ENCODE measurements around the gene KAZN. TPM values are rescaled to one million over a fixed set of nuclear protein-coding genes. Genes with fewer than 3 reads are reported as not detected.

KAZN gene
- total RNA-seq, 1 experiment from 2014 or later: 2.4 TPM

DNA sequence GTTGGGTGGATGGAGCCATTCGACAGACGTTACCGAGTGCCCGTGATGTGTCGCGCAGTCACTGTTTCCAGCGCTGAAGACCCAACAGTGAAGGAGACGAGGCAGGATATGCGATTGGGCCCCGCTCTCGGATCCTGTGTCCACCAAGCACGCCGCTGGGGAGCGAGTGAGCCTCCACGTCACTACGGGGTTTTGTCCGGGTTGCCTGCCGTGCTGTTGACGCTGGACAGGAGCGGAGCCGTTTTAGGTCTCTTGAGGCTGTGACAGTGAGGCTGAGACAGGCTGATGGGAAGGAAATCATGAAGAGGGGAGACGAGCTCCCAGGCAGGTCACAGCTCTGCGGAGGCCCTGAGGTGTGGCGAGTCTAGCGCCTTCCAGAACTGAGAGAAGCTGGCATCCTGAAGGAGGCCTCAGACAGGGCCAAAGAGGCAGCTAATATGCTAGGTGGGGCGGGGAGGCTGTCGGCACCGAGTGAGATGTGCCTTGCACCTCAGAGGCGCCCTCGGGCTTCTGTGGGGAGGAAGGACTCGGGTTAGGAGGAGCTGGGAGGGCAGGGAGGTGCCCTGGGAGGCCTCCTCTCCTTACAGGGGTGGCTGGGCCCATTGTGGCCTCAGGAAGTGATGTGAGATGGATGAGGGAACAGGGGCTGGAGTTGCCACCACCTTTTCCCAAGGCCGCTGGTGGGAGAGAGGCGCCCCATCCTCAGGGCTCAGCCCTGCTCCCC is 359.1 kb downstream of the KAZN start:
- H3K4me3 Mint-ChIP-seq (ENCODE audit: unreplicated experiment): no peak overlapping the region
- TF ChIP-seq, protein P1, sequence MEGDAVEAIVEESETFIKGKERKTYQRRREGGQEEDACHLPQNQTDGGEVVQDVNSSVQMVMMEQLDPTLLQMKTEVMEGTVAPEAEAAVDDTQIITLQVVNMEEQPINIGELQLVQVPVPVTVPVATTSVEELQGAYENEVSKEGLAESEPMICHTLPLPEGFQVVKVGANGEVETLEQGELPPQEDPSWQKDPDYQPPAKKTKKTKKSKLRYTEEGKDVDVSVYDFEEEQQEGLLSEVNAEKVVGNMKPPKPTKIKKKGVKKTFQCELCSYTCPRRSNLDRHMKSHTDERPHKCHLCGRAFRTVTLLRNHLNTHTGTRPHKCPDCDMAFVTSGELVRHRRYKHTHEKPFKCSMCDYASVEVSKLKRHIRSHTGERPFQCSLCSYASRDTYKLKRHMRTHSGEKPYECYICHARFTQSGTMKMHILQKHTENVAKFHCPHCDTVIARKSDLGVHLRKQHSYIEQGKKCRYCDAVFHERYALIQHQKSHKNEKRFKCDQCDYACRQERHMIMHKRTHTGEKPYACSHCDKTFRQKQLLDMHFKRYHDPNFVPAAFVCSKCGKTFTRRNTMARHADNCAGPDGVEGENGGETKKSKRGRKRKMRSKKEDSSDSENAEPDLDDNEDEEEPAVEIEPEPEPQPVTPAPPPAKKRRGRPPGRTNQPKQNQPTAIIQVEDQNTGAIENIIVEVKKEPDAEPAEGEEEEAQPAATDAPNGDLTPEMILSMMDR (IDR thresholded peaks at IDR 0.05; ENCODE audit: insufficient read depth in 1 of 2, low read depth in 1 of 2, low read length in 1 of 2, severe bottlenecking in 1 of 2, unreplicated experiment in 1 of 2): no peak

DNA sequence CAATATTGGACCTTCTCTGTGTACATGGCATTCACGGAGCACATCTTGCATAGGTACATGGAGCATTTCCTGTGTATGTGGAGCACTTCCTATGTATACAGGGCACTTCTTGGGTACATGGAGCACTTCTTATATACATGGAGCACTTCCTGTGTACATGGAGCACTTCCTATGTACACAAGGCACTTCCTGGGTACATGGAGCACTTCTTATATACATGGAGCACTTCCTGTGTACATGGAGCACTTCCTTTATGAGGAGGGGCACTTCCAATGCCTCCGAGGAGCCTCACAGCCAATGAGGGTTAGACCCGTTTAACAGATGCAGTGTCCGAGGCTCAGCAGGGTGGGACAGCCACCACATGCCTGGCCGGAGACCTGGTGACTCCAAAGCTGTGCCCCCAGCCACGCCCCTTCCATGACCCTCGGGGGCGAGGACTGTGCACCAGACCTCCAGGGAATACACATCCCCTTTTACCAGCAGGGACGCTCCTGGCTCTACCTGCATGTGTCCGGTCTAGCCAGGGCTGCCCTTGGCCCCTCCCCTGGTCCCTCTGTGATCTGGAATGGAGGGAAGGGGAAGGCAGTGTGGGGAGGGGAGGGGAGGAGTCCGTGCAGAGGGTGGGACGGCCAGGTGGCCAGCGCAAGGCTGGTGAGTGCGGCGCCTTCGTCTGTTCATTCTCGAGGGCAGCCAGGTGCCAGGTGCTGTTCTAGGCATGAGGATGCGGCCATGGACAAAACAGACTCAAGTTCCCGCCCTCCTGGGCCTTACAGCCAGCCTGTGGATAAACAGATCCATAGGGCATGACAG is 360.0 kb downstream of the KAZN start:
- no peaks in the 10 kb centered on the region for H3K4me1 Mint-ChIP-seq (ENCODE audit: low read depth, unreplicated experiment)
- BruUV-seq (replicated peaks): no TSS peak
- H3K36me3 Mint-ChIP-seq (ENCODE audit: insufficient read depth, unreplicated experiment): no peaks in the 10 kb centered on the region
- no peaks in the 10 kb centered on the region for H3K4me1 ChIP-seq
- H3K4me3 Mint-ChIP-seq (ENCODE audit: unreplicated experiment): no peak overlapping the region
- H3K27ac Mint-ChIP-seq (ENCODE audit: unreplicated experiment): no peak overlapping the region
- ChIA-PET CTCF (no interaction called here), POLR2A (no interaction called here)
- TF ChIP-seq, protein P1 (IDR thresholded peaks at IDR 0.05; ENCODE audit: insufficient read depth in 1 of 2, low read depth in 1 of 2, low read length in 1 of 2, severe bottlenecking in 1 of 2, unreplicated experiment in 1 of 2): no peak
- no peak overlapping the region for H3K4me3 ChIP-seq (ENCODE audit: low read depth, low read length)
- H3K27me3 ChIP-seq (replicated peaks; ENCODE audit: control insufficient read depth, insufficient read depth, low read length): no peaks in the 10 kb centered on the region
- no peaks in the 10 kb centered on the region for H3K27me3 Mint-ChIP-seq (ENCODE audit: insufficient read depth, unreplicated experiment)
- intact Hi-C loops (cut with micrococcal nuclease; ENCODE audit: unreplicated experiment): no loop called here
- DNase-seq: no peak
- no peaks in the 10 kb centered on the region for H3K36me3 ChIP-seq (ENCODE audit: control insufficient read depth, insufficient read depth, low read length)
- H3K9me3 Mint-ChIP-seq (ENCODE audit: unreplicated experiment): no peaks in the 10 kb centered on the region
- H3K9me3 ChIP-seq: no peaks in the 10 kb centered on the region

More for the DNA sequence above, 359.1 kb downstream of the KAZN start:
- no peaks in the 10 kb centered on the region for H3K9me3 Mint-ChIP-seq (ENCODE audit: unreplicated experiment)
- no peaks in the 10 kb centered on the region for H3K4me1 ChIP-seq
- DNase-seq: no peak
- H3K27me3 ChIP-seq (replicated peaks; ENCODE audit: control insufficient read depth, insufficient read depth, low read length): no peaks in the 10 kb centered on the region
- no TSS peak for BruUV-seq (replicated peaks)
- intact Hi-C loops (cut with micrococcal nuclease; ENCODE audit: unreplicated experiment): no loop called here
- POLR2A ChIA-PET: no interaction called here
- H3K4me1 Mint-ChIP-seq (ENCODE audit: low read depth, unreplicated experiment): no peaks in the 10 kb centered on the region
- no peak overlapping the region for H3K27ac Mint-ChIP-seq (ENCODE audit: unreplicated experiment)
- H3K27me3 Mint-ChIP-seq (ENCODE audit: insufficient read depth, unreplicated experiment): no peaks in the 10 kb centered on the region
- H3K4me3 ChIP-seq (ENCODE audit: low read depth, low read length): no peak overlapping the region
- H3K36me3 ChIP-seq (ENCODE audit: control insufficient read depth, insufficient read depth, low read length): no peaks in the 10 kb centered on the region
- no peaks in the 10 kb centered on the region for H3K36me3 Mint-ChIP-seq (ENCODE audit: insufficient read depth, unreplicated experiment)
- H3K9me3 ChIP-seq: no peaks in the 10 kb centered on the region
- CTCF ChIA-PET: interaction anchor here (0.6 kb wide), 1 partner anchor 64 kb away, joined by 5 read pairs; no protein-coding TSS in a partner anchor

DNA sequence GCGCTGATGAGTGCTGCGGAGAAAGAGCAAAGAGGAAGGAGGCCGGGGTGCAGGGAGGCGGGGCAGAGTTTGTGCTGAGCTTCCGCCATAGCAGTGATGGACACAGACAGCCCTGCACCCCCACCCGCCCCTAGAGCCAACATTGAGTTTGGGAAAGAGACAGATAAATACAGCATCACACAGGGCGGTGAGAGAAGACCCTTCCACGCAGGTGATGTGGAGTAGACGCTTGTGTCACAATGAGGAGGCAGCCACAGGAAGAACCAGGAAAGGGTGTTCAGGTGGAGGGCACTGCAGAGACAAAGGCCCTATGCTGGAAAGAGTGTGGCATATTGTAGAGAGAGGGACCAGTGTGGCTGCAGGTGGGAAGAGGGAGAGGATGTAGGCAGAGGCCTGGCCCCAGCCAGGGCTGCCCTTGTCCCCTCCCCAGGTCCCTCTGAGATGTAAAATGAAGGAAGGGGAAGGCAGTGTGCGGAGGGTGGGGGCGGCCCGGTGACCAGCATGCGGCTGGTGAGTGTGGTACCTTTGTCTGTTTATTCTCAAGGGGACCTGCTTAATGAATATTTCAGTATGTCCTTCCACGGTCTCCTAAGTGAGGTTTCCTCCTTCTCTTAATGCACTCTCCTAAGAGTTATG is 360.7 kb downstream of the KAZN start:
- TF ChIP-seq, protein P1 (IDR thresholded peaks at IDR 0.05; ENCODE audit: insufficient read depth in 1 of 2, low read depth in 1 of 2, low read length in 1 of 2, severe bottlenecking in 1 of 2, unreplicated experiment in 1 of 2): no peak
- Mint-ChIP-seq H3K36me3 (ENCODE audit: insufficient read depth, unreplicated experiment) (no peaks in the 10 kb centered on the region), H3K27ac (ENCODE audit: unreplicated experiment) (no peak overlapping the region), H3K4me1 (ENCODE audit: low read depth, unreplicated experiment) (no peaks in the 10 kb centered on the region), H3K9me3 (ENCODE audit: unreplicated experiment) (no peaks in the 10 kb centered on the region), H3K4me3 (ENCODE audit: unreplicated experiment) (no peak overlapping the region), H3K27me3 (ENCODE audit: insufficient read depth, unreplicated experiment) (no peaks in the 10 kb centered on the region)
- BruUV-seq (replicated peaks): no TSS peak
- H3K27me3 ChIP-seq (replicated peaks; ENCODE audit: control insufficient read depth, insufficient read depth, low read length): no peaks in the 10 kb centered on the region
- intact Hi-C loops (cut with micrococcal nuclease; ENCODE audit: unreplicated experiment): no loop called here
- no peak for DNase-seq
- no peaks in the 10 kb centered on the region for H3K4me1 ChIP-seq
- H3K9me3 ChIP-seq: no peaks in the 10 kb centered on the region
- POLR2A ChIA-PET: no interaction called here
- no peak overlapping the region for H3K4me3 ChIP-seq (ENCODE audit: low read depth, low read length)
- CTCF ChIA-PET: no interaction called here
- H3K36me3 ChIP-seq (ENCODE audit: control insufficient read depth, insufficient read depth, low read length): no peaks in the 10 kb centered on the region

Measured in Caco-2 (cell line).